GM21526 (cell line): ENCODE data around the gene GARIN5B.
A peak's percentile ranks its signal among the peaks of the same experiment; 100 is the strongest.

Experiments
- ATAC-seq: cut with Tn5 transposase; IDR thresholded peaks from one replicate; pipeline ENCODE4 v1.9.1; 2021; ENCODE audit warnings: moderate library complexity; ENCODE audit not compliant: unreplicated experiment, low FRiP score

Gene GARIN5B

DNA sequence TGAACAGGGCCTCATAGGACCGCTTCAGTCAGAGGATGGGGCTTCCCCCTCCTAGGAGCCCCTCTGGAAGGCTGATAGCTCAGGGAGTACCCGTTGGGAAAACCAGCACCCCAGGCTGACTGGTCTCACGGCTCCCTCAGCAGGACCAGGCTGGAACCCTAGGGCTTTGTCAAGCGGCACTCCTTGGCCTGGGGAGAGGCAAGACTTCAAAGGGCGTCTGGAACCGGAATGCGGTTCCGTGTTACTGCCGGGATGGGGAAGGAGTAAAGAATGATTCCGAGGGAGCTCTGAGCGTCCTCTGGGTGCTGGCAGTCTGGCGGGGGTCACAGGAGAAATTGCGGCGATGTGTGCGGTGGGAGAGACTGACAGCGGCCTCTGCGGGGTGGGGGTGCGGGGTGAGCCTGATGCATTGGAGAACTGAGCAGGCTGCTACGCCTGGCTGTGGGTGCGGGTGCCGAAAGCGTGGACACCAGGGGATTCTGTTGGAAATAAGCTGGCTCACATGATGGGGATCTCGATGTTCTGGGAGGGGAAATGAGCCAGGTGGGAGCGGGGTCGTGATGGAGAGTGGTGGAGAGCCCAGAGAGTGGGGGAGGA is 10.4 kb downstream of the GARIN5B start:
- ATAC-seq = no peak

DNA sequence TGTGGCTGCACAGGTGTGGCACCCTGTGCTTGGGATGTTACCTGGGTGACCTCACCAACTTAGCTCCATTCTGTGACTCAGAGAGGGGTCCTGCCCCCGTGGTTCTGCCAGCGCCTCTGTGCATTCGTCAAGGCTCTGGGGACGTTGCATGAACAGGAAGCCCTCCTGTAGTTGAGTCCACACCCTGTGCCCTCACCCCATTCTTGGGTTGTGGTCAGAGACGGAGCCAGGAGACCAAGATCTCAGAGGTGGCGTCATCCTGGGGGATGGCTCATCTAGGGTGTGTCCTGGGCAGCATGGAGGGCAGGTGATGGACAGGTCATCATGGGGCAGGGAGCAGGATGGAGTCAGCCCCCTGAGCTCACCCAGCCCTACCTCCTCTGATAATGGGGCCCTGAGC is 11.0 kb downstream of the GARIN5B start:
- no peak for ATAC-seq

DNA sequence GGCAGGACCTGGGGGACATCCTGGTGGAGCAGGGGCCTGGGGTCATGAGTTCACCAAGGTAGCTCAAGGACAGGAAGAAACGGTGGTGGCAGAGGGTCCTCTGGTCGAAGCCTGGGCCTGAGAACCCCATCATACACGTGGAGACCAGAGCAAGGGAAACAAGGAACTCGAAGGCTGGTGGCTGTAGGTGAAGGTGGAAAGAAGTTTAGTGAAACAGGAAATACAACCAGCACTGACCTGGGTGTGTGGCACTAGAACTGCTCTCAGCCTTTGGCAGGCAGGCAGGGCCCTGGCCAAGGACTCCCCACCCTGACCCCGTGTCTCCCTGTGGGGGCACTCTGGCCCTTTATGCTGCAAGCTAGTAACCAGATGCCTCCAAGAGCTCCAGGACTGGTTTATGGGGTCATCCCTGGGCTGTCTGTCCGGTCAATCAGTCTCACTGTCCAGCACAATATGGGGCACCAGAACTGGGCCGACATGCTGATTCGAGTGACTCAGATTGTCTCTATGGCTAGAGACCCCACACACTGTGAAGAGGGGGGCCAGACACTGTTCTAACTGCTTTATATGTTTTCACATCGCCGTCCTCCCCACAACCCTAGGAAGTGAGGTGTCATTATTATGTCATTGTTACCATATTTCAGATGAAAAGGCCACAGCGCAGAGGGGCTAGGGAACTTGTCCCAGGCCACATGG is 12.3 kb downstream of the GARIN5B start:
- no peak for ATAC-seq

DNA sequence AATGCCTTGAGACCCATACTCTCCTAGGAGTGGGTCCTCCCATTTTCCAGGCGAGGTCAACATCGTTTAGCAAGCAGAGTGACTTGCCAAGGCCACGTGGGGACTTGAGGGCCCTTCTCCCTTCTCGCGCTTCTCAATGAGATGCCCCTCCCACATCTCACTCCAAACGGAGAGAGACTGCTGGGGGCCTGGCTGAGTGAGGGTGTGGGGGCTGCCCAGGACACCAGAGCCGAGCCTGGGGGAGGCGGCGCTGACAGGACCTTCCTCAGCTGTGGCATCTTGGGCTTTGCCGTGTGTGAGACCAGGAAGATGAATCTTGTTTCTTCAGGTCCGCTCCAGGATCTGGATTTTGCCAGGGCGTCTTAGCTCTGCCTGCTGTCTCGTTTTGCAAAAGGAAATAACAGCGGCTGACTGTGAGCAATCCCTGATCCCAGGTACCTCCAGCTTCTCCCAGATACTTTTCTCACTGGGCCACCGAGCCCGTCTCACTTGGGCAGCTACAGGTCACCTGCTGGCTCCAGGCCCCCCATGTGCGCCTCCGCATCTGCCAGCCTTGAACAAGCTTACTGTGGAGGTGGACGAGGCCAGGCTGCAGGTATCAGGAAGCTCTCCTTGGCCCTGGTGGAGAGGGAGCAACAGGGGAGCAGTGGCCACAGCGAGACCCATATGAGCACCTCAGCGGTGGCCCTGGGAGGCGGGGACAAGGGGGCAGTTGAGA is 14.6 kb downstream of the GARIN5B start:
- ATAC-seq = no peak

DNA sequence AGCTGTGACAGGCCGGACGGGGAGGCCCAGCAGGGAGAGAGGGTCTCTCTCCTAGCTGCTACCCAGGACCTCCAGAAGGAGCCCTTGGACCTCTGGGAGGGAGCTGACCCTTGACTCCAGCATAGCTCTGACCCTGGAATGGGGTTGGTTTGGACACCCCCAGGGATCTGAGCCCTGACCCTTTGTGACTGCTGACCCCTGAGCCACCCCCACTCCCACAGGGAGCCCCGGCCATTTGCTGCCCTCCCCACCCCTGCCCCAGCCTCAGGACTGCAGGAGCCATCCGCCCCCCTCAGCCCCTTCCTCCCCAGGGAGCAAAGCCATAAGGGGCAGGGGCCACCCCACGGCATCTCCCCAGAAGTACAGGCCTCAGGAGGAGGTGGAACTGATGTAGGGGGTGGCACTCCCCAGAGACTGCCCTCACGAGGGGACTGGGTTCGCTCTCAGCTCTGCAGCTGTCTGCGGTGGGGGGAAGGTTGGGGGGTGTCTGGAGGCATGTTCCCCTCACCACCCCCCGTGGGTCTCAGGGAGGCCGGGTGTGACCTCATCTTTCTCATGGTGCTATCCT is 15.5 kb downstream of the GARIN5B start:
- no peak for ATAC-seq

DNA sequence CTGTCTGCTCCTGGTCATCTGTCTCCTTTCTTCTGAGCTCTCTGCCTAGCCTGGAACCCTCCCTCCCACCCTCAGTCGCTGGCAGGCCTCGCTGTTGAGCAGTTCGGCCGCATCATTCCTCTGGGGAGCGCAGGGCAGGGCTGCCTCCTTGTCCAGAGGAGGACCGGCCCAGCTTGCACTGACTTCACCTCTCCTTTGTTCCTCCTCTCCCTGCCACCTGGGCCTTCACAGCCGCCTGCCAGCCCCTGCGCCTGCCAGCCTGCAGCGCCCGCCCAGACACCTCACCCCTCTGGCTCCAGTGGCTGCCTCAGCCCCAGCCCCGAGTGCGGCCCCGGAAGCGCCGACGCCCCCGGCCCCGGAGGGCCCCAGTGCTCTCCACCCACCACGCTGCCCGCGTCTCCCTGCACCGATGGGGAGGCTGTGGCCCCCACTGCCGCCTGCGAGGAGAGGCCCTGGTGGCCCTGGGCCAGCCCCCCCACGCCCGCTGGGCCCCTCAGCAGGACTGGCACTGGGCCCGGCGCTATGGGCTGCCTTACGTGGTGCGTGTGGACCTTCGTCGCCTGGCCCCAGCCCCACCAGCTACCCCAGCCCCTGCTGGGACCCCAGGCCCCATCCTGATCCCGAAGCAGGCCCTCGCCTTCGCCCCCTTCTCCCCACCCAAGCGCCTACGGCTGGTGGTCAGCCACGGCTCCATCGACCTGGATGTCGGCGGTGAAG is 16.2 kb downstream of the GARIN5B start:
- ATAC-seq = no peak

DNA sequence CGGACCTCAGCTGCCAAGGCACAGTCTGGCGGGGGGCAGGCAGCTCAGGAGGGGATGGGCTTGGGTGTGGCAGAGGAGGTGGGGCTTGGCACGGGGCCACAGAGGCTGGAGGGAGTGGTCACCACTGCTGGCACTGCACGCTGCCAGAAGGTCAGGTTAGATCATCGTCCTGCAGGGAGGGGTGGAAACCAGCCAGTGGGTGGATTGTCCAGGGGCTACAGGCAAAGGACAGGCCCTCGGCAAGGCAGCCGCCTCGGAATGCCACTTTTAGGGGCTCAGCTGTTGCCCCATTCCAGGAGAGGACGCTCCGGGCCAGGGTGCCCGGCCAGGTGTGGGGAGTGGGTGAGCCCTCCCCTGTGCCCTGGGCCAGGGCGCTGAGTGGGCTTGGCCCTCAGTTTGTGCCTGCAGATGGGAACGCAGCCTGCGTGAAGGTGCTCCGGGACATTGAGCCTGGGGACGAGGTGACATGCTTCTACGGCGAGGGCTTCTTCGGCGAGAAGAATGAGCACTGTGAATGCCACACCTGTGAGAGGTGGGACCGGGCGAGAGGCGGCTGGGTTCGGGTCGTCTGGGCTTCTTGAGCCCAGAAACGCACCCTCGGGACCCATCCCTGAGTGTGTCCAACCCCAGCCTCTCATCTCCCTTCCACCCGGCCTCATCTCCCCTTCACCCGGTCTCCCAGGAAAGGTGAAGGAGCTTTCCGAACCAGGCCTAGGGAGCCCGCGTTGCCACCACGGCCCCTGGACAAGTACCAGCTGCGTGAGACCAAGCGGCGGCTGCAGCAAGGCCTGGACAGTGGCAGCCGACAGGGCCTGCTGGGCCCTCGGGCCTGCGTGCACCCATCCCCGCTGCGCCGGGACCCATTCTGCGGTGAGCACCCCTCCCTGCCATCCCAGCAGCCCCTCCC is 17.0 kb downstream of the GARIN5B start:
- ATAC-seq = no peak

DNA sequence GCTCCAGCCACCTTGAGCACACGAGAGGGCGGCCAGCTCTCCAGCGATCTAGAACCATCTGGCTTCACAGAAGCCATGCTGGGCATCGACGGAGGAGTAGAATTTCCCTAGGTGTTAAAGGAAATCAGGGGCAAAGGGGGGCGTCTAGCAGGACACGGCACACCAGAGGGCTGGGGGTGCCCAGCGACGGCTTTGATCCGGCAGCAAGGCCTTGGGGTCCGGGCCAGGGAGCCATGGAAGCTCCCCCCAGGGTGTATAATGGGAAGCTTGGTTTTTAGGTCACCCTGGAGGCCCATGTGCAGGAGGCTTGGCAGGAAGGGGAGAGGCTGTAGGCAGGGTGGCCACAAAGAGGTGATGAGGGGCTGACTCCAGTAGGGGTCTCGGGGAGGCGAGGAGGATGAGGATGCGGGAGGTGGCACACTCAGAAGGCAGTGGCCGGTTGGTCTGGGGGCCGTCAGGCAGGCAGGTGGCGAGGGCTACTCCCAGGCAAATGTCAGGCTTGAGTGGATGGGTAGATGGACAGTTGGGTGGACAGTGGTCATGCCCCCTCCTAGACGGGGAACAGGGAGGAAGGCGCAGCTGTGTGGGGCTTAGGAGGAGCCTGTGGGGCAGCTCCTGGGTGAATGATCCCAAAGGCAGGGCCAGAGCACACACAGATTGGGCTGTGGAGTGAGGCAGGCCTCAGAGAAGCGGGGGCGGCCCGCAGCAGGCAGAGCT is 17.8 kb downstream of the GARIN5B start:
- ATAC-seq = no peak

DNA sequence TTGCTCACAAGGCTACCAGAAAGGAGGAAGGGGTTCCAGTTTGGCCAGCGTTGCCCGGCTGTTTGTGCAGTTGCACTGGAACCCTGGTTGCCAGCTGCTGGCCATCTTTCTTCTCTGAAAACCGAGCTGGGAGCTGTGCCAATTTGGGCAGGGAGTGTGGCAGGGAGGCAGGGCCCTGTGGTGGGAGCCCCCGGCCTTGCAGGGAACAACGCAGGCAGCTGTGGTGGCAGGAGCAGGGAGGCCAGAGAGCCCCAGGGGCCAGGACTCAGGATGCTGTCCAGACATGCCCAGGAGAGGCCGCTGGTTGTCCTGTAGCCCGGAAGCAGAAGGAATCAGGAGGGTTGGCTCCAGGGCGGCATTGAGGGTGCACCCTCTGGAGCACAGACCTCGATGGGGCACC is 18.6 kb downstream of the GARIN5B start:
- no peak for ATAC-seq

DNA sequence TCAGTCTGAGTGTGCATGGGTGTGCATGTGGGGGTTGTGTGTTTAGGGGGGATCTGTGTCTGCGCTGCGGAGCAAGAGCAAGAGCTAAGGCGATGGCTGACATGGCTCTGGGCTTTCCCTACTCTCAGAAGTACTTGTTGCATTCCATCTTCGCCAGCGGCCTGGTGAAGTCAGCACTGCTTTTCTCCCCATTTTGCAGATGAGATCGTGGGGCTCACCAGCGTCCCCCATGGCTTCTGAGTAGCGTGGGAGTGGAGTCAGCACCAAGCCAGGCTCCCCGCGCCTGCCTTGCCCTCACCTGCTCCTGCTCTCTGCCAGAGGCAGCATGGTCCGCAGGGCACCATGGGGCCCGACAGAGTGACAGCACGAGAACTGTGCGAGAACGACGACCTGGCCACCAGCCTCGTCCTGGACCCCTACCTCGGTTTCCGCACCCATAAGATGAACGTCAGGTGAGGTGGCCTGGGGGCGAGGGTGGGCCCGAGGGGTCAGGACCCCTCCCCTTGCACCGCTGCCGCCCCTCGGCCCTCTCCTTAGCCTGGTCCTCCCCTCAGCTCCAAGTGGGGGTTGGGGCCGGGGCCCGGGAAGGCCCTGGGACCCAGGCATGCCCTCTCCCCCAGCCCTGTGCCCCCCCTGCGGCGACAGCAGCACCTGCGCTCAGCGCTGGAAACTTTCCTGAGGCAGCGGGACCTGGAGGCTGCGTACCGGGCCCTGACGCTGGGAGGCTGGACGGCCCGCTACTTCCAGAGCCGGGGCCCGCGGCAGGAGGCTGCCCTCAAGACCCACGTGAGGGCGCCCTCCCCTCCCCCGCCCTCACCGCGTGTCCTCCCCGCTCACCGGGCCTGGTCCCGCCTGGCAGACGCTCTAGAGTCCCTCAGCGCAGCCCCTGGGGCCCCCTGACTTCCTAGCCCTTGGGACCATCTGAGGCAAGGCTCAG is 21.2 kb downstream of the GARIN5B start:
- ATAC-seq = no peak

DNA sequence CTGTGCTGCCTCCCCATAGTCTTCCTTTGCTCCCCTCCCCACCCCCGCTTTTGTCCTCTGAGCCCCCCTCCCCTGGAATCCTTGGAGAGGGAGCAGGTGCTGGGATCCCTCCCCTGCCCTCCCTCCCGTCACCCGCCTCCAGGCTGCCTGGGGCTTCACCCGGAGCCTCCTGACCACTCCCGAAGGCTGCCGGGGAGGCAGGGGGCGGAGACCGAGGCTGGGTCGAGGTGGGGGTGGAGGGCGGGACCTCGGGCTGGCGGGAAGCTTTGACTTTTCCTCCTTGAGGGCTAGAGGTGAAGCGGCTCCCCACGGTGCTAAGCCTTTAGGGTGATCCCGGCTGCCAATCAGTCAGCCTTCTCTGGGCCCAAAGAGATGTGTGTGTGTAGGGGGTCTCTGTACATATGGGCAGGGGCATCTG is 21.9 kb downstream of the GARIN5B start:
- no peak for ATAC-seq

DNA sequence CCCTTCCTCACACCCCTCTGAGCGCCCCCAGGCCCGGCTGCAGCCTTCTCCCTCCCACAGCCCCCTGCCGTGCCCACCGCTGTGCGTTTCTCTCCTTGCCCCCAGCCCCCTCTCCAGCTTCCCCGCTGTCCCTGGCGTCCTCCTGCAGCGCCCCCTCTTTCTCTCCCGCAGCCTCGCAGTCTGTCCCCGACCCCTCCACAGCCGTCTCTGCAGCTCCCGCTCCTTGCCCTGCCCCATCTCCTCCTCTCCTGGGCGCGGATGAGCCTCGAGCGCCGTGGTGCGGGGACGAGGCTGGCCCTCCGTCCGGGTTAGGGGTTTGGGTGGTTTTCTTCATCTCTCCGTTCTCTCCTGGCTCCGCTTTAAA is 22.3 kb downstream of the GARIN5B start:
- ATAC-seq = no peak

DNA sequence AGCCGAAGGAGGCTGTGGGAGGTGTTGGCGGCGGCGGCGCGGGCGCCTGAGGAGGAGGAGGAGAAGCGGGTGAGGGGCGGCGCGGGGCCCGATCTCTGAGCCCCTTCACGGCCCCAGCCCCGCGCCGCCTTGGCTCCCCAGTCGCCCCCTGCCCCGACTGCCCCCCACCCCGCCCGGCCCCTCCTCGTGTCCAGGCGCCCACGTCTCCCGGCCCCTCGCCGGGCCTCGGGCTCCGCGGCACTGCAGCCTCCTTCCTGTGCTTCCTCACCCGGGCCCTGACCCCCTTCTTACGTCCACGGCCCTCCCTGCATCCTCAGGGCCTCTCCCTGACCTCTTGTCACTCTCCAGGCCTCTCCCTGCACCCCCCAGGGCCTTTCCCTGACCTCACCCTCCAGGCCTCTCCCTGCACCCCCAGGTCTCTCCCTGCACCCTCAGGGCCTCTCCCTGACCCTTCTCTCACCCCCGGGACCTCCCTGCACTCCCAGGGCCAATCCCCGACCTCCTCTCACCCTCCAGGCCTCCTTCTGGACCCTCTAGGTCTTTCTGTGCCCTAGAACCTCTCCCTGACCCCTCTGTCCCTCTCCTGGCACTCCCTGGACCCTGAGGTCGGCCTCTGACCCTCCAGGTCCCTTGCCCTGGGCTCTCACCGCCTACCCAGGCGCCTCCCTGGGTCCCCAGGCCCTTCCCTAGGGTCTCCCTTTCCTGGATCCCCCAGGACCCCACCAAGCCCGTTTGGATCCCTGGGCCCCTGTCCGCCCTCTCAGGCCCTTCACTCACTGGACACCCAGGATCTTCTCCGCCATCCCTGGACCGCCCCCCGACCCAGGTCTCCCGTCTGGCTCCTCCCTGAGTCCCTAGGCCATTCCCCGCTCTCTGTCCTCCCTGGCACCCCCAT is 22.9 kb downstream of the GARIN5B start:
- ATAC-seq = no peak

DNA sequence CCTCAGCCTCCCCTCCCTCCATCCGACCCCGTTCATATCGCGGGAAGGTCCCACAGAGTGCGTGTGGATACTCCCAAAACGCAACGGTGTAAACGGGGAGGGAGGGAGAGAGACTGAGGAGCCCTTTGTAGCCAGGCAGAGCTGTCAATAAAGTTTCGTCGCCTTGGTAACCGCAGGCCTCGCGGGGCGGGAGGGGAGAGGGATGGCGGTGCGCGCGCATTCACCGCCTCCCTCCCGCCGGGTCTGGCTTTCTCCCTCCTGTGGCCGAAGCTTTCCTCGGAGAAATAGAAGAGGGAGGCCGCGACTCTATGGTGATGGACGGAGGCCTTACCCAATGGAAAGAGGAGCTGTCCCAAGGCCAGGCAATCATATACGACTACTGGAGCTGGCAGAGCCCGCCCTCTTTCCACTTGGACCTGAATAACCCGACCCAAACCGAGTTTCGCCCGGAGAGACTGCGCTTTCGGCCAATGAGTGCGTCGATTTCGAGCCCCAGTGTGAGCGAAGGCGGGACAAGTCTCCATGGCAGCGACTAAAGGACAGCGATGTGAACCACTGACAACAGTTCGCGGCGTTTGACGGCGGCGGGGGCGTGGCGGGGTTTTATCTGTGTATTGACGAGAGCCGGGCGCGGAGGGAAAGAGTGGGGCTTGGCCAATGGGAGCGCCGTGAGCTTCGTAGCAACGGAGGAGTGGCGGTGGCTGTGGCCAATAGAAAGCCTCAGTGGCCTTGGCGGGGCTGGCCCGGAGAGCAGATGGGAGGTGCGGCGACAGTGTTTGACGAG is 23.8 kb downstream of the GARIN5B start, which contains the start of gene KMT5C:
TSS of gene KMT5C (plus strand) at position 772 of the 784 bp plus-strand sequence. CDS start 2,061 bp downstream, outside the sequence.
- peak; percentile 77 for ATAC-seq

DNA sequence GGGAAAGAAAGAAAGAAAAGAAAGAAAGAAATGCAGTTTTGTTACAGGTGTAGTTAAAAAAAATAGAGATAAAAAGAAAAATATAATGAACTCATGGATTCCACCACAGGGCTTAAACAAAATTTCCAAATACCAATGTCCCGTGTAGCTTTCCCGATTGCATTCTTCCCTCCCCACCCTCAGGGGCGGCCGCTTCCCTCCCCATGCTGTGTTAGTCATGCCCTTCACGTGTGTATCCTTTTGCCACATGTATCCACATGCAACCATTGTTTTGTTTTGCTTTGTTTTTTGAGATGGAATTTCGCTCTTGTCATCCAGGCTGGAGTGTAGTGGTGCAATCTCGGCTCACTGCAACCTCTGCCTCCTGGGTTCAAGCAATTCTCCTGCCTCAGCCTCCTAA is 27.0 kb downstream of the GARIN5B start:
- no peak for ATAC-seq

DNA sequence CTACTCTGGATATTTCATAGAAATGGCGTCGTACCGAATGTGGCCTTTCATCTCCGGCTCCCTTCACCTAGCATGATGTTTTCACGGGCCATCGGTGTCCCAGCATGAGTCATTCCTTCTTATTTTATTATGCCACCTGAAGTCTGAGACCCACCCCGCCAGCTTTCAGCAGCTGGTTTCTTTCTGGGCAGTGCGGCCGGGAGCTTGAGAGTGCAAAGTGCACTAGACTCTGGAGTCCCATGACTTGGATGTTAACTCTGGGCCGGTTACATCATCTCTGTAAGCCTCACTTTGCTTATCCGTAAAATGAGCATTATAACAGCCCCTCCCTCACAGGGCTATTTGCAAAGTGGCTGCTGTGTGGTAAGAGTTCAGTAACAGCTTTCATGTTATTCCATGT is 29.2 kb downstream of the GARIN5B start:
- no peak for ATAC-seq
